NCI-H1436 treated with DMSO at 0.1 percent for 48 hours (cell line): Measurements from ENCODE around the gene TREH.
A peak's percentile ranks its signal among the peaks of the same experiment; 100 is the strongest.
"Not testable (repeated sequence)": the region's sequence is repeated elsewhere in the genome, so short reads cannot be mapped to it uniquely, and the experiment has no call there.

ENCODE experiments used
- DNase-seq: peaks from one replicate; lab custom pipeline; 2025; lab: John Stamatoyannopoulos, UW

The TREH gene

DNA sequence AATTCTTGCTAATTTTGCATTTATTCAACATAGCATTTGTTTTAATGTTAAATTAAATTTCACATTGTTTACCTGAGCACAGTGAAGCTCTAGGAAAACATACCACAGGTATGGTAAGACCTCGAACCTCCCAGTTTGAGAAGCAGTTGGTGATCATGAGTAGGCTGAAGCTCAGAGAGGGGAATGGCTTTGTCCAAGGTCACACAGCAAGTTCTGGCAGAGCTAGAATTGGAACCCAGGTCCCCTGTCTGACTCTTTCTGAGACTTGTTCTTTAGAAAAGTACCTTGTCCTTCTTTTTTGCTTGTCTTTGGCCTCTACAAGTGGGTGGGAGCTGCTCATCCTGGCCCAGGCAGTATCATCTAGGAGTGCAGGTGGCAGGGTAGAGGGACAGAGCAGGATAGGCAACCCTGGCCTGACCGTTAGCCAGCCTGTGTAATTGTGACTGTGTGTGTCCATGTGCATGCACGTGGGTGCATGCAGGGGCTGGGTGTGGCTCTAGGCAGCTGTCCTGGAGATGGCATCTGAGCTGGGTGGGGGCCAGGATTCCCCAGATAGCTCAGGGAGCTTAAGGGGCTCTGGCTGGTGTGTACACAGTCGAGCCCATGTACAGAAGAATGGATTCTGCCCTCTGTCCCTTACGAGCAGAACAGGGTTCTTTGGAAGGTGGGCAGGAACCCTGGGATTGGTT lies 50.4 kb downstream of the TREH start:
- no peak for DNase-seq

DNA sequence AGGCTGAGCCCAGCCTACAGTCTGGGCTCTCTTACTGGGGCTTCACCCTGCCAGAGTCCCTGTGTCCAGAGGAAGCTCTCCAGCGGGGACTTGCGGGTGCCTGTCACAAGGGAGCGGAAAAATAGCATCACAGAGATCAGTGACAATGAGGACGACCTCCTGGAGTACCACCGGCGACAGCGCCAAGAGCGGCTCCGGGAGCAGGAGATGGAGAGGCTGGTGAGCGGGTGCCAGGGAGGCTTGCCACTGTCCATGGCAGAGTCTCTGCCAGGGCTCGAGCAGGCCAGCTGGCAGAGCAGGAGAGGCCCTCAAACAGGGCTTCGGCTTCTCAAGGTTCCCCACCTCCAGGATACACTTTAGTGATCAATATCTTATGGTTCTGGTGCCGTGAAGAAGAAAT lies 51.0 kb downstream of the TREH start:
- DNase-seq = no peak

DNA sequence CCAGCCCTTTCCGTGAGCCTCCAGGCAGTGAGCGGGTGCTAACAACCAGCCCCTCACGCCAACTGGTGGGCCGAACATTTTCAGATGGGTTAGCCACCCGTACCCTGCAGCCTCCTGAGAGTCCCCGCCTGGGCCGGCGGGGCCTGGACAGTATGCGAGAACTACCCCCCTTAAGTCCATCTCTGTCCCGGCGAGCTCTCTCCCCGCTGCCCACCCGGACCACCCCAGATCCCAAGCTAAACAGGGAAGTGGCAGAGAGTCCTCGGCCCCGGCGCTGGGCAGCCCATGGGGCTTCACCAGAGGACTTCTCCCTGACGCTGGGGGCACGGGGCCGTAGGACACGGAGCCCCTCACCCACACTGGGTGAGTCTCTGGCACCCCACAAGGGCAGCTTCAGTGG lies 51.4 kb downstream of the TREH start:
- no peak for DNase-seq

DNA sequence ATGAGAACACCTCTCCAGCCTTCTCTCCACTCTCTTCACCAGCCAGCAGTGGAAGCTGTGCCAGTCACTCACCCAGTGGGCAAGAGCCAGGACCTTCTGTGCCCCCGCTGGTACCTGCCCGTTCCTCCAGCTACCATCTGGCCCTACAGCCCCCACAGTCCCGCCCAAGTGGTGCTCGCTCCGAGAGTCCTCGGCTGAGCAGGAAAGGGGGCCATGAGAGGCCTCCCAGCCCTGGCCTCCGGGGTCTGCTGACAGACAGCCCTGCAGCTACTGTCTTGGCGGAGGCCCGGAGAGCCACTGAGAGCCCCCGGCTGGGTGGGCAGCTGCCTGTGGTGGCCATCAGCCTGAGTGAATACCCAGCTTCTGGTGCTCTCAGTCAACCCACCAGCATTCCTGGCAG lies 51.9 kb downstream of the TREH start:
- no peak for DNase-seq

DNA sequence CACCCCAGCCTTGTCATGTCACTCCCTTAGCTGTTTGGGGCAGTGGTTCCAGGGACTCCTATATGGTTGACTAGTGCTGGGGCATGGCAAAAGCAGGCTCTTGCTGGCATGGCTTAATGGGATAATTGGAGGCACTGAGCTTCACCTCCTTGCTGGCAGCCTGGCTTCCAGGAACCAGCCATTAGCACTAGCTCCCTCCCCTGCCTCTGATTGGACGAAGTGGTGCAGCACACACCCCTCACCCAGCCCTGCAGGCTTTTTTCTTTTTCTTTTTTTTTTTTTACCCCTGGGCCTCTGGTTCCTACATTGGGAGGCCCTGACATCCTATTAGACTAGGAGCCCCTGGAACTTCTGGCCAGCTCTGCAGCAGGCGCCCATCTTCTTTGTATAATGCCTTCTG lies 53.5 kb downstream of the TREH start:
- DNase-seq = no peak

DNA sequence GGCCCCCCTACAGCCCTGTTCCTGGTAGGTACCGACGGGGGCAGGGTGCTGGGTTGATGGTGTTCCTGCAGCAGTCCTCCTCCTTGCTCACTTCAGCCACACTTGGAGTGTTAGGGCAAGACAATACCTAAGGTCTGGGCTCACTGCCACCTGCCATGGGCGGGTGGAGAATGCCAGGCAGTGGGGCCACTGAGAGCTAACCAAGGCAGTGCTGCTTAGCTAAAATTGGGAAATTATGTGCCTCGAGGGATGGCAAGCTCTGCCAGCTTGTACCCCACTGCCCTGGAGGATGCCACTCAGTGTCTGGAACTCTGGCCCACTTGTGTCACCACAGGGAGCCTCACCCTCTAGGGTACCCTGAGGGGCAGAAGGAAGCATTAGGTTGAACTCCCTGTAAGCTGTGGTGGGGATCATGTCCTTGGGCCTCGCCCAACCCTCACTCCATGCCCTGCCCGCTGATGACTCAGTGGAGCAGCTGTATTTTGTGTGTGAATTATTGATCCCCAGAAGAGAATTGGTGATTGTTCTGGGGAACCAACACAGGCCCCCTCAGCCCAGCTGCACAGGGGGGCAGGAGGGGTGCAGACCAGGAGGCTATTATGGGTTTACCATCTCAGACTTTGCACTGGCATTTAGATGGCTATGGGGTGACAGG lies 54.3 kb downstream of the TREH start:
- no peak for DNase-seq

DNA sequence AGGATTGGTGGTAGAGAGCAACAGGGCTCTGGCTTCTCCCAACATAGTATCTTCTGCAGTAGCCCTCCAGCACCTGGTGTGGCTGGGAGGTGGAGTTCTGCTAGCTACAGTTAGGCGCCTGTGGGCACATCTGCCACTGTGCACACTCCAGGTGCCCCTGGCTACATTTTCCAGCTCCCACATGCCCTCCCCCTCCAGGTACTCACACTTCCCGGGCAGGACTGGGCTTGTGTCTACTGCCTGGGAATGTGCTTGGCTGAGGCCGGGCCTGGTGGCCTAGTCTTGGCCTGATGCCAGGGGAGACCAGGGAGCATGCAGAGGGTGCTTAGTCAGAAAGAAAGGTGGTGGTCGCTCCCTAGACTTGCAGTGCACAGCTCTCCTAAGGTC lies 56.2 kb downstream of the TREH start:
- DNase-seq = no peak

DNA sequence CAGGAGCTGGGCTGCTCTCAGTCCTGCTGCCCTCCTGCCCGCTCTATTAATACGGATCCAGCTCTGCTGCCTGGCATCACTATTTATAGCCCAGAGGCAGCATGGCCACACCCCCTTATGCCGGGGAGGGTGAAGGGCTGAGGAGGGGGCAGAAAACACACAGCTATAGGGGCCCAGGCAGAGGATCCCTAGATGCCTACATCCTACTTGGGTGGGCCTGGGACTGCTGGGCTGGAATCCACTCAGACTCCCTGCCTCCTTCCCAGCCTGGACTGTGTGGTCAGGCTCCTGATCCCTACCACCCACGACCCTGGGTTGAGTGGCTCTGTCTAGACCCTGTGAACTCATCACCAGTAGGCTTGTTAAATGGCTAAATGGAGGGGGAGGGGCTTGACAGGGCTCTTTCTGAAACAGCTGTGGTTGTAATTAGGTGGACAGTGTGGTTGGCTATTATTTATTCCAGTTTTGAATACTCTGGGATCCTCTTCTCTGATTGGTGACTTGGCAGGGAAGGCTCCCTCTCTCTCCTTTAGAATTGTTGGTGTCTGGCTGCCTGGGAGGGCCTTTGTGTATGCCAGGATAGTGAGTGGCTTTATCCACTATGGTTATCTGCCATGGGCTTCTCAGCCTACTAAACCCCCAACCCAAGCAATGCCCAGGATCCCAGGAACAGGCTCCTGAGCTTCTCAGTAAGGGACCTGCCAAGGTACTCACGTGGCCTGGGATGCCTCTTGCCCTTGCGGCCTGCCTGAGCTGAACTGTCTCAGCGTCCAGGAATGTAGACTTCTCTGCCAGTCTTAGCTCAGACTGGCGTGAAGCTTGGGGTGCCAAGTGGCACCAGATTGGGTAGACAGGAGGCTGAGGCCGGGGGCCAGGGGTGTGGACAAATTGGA lies 56.8 kb downstream of the TREH start:
- no peak for DNase-seq

DNA sequence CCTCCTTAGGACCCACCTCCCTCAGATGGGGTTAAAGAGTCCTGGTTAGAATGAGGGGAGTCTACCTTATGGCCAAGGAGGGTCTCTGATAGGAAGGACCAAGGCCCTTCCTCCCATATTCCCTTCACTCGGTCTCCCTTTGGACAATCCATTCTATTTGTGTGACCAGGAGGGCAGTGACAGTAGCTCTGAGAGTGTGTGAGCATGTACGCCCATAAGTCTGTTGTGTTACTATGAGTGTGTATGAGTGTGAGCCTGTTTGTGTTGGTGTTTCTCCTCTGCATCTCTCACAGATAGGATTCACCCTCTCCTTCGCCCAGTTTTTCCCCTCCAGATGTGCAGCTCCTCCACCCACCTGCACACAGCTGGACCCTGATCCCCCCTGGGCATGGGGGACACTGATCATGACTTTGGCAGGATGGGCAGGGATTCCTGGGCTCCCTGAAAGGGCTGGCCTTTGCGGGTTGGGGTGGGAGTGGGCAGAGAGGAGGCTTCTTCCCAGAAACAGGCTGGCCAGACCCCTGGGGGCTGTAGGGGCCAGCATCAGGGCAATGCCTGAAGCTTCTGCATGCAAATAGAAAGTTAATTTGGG lies 57.6 kb downstream of the TREH start:
- no peak for DNase-seq

DNA sequence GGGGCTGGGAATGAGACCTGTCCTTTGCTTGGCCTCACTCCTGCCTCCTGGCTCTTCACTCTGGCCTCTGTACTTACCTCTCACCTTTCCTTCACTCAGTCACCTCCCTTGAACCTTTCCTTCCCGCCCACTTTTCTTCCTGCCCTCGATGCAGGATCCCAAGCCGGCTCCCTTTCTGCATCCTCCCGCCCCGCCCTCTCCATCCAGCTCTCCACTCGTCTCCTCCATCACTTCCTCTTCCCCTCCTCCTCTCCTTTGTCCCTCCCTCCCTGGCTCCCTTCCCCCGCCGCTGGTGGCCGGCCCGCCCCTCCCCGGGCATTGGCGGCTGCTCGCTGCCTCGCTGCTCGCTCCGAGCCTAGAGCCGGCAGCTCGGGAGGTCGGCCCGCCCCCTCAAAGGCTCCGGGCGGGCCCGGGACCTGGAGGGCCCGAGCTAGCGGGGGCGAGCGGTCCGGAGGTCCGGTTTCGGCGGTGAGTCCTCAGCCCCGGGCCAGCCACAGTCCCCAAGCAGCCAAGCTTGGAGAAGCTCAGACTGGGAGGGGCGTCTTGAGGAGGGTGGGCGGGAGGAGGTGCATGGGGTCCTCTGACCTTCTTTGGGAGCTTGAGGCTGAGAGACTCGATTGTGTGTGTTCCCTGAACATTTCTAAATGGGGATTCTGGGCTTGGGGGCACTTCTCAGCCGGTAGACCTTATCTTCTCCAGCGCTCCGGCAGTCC lies 58.2 kb downstream of the TREH start:
- DNase-seq = peak; percentile 35

DNA sequence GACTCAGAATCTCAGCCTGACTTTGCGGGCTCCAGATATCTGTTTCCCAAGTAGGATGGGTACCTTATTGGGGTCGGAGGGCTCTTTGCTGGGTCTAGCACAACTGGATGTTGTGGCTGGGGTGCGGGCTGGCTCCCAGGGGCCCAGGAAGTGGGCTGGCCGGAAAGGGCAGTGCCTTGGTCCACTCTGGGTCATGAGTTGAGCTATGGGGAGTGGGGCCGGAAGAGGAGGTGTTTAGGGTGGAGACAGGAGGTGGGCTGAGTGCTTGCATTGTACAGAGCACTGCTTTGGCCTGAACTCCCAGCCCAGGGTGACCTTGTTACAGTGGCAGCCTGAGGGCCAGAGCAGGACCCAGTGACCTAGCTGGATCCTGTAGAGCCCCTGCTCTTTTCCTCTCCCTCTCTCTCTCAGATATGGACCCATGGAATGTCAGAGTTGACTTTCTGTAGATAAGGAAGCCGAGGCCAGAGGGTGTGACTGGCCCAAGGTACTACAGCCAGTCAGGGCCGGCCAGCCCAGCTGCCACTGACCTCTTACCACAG lies 58.9 kb downstream of the TREH start:
- no peak for DNase-seq

DNA sequence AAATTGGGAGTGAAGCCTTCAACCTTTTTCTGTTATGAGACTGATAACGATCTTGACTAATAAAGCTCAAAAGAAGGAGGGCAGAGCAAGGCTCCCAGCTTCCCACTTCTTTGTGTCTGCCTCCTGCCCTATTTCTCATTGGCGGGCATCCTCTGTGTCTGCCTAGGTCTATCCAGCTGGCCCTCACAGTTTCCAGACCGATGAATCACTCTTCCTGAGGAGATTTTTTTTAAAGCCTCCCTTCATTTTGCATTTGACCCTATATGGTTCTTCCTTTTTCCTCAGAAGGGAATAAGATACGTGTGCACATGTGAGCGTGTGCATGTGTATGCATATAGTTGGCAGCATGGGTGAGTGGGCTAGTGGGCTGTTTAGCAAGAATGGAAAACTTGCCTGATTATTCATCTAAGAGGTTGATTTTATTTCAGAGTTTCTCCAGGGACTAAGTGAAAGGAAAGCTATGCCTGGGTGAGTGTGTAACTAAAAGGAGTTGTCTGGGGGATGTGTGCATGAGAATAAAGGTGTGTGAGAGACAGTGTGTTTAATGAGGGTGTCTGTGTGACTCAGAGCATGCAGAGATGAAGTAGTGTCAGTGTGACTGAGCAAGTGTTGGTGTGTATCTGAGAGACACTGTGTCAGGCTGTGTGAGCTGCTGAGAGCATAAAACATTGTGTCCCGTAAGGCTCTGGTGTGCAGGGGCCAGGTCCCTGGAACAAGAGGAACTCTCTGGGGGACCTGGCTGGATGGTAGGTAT lies 59.8 kb downstream of the TREH start:
- no peak for DNase-seq

DNA sequence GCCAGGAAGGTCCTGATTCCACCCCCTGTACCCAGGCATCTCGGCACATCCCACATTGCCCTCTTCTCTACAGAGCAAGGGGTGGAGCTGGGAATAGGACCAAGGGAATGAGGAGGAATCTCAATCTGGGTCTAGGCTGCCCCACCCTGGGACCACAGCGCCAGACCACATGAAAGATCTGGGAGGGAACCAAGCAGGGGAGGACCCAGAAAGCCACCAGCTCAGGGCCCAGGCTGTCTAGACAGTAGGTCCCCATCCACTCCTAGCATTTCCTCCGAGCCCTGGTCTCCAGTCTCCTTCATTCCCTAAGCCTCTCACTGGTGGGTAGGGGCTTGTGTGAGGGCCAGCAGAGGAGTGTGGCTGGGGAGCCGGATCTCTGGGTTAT lies 60.5 kb downstream of the TREH start:
- no peak for DNase-seq

DNA sequence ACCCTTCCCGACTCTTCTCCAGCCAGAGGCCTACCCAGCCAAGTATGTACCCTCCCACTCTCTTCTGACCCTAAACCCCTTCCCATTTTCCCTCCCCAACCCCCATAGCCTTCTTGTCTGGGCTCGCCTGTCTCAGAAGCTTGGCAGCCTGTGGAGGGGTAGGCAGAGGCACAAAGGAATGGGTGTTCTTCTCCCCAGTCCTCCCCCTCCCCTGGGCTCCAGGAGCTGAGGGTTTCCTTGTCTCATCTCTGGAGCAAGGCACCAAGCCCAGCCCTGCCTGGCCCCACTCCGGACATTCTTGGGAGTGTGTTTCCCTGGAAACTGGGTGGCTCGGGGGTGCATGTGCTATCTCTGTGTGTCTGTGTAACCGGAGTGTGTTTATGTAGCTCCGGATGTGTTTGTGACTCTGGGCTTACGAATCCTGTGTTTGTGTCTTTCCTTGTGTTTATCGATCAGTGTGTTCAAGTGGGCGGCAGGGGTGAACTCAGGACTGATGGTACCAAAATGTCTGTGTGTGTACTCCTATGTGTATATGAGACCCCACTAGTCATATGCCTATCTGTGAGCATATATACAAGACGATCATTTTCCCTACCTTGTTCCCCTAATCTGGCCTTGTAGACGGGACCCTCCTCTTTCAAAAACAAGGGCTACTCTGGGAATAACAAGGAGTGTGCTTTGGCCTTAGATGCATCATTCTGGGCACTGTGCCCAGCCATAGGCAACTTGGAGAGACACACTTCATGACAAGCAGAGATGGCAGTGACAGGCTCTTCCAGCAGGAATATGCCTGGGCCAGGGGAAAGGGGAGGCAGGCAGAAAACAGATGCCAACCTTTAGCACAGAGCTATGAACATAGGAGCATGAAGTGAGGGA lies 61.1 kb downstream of the TREH start:
- DNase-seq = no peak

DNA sequence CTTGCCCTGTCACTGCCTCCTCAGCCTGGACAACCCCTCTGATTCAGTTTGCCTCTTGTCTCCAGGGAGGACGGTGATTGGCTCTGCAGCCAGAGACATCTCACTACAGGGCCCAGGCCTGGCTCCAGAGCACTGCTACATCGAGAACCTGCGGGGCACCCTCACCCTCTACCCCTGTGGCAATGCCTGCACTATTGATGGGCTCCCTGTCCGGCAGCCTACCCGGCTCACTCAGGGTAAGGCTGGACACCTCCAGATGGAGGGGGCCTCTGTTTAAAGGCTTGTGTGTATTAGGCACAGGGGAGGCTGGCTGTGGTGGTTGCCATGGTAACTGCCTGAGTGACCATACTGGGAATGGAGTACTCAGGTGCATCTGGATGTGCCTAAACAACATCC lies 63.5 kb downstream of the TREH start:
- no peak for DNase-seq

DNA sequence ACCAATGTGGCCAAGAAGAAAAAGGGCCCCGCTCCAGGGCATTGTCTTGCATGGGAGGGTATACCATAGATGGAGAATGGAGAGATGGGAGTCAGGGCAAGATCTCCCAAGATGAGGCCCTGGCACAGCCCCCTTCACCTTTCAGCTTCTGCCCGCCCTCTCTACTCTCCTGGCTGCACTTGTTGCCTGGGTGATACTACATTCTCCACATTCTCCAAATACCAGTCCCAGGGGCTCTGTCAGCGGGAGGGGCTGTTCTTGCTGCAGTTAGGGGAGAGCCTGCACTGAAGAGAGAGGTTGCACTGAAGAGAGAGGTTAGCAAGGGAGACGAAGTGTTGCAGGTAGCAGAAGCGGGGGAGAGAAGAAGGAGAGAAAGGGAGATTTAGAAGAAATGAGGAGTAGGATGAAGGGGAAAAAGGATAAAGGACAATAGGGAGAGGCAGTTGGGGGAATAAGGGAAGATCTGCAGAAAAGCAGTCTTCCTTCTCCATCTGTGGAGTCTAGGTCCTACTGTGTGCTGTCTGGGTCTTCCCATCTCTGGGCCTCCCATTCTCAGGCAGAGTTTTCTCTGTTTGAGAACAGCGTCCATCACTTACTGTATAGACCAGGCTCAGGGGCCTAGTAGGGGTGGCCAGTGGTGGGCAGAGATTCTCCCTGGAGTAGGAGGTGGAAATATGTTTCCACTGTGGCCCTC lies 64.0 kb downstream of the TREH start:
- no peak for DNase-seq

DNA sequence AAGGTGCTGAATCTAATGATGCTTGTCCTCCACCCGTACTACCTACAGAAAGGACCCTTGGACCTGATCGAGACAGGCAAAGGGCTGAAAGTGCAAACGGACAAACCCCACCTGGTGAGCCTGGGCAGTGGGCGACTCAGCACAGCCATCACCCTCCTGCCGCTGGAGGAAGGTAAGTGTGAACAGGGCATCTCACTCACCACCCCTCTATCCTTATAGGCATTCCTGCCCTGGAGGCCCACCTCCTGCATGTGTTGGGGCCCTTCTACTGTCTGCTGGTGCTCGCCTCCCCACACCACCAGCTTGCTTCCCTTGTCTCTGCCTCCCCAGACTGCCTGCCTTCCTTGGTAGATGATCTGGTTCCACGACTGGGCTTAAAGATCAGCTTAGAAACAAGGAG lies 64.9 kb downstream of the TREH start:
- no peak for DNase-seq

DNA sequence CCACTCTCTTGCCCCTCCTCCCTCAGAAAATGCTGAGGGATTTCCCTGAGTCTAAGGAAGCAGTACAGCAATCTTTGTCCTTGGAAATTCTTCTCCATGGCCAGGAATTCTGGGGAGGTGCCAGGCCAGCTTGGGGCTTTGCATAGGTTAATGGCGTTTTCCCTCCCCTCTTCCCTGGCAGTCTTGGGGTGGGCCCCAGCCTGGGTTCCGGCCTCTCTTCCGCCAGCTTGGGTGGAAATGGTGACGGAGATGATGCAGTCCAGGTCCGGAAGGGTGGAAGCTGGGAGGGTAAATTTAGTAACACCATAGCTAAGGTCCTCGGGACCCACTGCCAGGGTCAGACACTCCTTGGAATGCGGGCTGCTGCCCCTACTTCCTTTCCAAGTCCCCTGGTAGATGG lies 67.1 kb downstream of the TREH start:
- DNase-seq = no peak

DNA sequence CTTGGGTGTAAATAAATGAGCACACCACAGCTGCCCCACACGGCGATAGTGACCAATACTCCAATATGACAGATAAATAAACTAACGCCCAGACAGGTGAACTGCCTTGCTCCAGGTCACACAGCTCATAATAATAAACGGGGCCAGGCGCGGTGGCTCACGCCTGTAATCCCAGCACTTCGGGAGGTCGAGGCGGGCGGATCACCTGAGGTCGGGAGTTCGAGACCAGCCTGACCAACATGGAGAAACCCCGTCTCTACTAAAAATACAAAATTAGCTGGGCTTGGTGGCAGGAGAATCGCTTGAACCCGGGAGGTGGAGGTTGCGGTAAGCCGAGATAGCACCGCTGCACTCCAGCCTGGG lies 68.0 kb downstream of the TREH start:
- not testable (repeated sequence) for DNase-seq
